Inflammatory macrophage treated with lipopolysaccharide for 1 hour (primary cell): Measurements from ENCODE around the gene KCNK17.
"Not testable (repeated sequence)": the region's sequence is repeated elsewhere in the genome, so short reads cannot be mapped to it uniquely, and the experiment has no call there.

Experiments used
- DNase-seq, 2 donors: peaks; one replicate each; pipeline ENCODE4 v3.0.0-alpha.2; 2020 to 2022

The KCNK17 gene

DNA sequence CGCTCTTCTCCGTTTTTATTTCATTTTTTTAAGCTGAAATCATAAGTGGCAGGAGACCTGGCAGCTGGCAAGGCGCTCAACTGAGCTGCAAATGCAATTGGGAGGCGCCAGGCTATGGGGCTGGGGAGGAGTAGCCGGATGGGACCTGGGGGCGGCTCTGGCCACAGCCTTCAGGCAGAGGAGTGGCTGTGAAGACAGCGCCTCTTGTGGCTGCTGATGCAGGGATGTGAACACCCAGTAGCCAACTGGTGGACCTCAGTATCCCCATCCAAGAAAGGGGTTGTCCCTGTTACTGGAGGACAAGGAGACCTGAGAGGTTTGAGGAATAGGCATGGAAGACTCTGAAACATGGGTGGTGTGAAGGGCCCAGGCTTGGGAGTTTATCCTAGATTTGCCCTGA is 12.6 kb downstream of the KCNK17 start:
- DNase-seq: no peak

DNA sequence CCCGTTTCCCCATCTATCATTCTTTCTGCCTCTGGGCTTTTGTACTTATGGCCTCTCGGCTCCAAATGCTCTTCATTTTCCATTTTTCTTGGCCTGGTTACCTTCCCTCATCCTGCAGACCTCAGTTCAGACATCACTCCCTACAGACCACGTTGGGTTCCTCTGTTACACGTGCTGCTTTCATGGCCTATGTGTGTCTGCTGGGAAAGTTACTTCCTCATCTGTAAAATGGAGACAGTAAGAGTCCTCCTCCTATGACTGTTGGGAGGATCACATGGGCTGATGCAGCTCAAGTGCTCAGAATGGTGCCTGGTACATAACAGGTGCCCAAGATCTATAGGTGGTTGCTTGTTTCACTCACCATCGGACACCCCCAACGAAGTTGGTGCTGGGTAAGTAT is 13.5 kb downstream of the KCNK17 start:
- DNase-seq: peak in 1 of 2 donors; percentile 36

DNA sequence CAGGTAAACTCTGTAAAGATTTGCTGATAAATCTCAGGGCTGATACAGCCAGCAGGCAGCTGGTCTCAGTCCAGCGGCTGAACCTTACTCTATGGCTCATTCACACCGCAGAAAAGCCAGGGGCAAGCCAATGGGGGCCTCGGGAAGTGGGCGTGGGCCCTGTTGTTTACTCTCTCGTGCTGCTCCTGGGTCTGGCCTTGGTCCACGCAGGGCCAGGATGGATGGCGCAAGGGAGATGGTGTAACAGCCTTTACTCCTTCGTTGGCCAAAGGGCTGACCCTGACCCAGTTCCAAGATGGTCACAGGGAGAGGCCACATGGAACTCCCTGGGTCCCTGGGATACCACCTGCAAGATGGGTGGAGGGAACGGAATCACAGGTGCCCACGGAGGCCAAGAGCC is 16.2 kb downstream of the KCNK17 start:
- no peak for DNase-seq

DNA sequence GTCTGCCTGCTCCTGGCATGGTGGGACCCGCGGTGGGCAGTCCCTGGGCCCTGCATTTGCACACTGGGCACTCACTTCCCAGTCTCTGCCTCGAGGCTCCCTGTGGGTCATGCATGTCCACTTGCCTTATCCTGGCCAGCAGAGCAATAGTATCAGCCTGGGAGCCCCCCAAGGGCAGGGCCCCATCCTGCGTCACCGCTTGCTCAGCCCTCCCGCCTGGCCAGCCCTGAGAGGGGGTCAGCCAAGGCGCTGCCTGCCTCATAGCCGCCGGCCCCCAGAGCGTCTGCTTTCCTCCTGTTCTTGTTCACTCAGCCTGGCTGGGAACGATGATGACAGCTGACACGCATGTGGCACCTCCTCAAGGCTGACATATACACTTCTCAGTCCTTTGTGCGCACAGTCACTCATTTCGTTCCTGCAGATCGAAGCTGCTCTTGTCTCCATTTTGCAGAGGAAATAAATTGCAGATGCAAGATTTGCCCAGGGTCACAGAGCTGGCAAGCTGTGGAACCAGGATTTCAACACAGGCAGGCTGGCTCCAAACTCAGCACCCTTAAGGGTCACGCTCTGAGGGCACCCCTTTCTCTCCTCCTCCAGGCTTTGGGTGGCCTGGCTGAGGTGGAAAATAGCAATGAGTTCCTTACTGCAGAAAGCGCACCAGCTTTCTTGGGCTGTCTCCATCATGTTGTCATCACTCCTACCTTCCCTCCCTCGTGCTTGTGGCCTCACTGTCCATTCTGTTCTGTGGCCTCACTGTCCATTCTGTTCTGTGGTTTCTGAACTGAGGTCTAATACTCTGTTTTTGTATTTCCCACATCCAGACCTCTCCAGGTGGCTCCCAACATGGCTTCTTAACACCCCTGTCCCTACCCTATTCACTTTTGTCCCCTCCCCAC is 17.2 kb downstream of the KCNK17 start:
- no peak for DNase-seq

DNA sequence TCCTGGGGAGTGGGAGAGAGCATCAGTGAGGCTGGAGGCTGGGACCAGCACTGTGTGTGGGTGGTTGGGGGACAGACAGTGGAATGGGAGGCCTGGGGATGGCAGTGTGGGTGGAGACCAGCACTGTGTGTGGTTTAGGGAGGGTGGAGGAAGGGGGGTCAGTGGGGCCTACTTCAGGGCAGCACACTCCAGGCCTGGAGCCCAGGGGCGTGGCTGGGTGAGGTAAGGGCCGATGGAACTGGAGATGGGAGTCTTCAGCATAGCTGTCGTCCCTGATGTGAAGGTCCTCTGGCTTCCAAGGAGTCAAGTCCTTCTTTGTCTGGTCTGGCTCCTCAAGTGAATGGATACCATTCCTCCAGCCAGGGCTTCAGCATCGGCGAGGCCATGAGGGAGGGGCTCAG is 18.6 kb downstream of the KCNK17 start:
- no peak for DNase-seq

DNA sequence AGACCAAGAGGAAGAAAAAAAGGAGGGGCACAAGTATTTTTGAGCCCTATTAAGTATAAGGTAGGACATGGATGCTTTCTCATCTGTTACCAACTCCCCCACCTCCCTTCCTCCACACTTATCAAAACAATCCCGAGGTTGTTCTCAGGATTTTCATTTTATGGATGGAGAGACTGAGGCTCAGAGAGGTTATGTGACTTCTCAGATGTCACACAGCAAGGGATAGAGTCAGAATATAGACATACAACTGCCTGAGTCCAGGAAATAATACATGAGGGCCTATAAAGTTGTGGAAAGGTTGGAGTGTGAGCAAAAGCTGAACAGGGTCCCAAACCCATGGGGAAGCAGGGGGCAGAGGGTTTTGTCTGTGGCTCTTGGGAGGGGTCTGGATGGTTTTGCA is 19.3 kb downstream of the KCNK17 start:
- DNase-seq: no peak

DNA sequence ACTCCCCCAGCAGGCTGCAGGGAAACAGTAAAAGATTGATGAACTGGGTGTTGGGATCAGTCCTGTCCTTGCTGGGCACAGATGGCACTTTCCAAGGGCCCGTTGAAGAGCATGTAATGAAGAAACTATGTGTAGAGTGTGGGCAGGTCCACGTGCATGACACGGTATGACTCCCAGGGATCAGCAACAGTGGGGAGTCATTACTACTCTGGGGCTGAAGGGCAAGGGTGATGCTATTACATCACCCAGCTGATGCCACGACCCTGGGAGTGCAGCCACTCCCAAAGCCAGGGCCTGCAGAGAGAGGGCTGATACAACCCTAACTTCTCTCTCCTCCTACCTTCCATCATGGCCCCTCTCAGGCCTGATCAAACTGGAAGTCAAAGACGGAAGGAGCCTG is 20.1 kb downstream of the KCNK17 start:
- DNase-seq: peak in 1 of 2 donors; percentile 17

DNA sequence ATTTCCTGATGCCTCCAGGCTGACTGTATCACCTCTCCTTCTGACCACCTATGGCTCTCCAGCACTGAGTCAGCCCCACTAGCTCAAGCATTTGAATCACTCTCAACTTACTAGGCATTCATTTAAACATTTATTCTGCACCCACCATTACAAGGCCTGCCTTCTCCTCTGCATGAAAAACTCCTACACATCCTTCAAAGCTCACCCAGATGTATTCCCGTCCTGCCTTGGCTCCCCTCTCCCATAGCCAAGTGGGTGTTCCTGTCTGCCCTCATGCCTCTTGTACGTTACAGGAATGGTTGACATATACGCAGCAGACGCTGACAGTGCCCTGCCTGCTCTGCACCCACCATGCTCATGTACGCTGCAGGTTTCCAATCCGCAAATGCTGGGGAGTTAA is 21.6 kb downstream of the KCNK17 start:
- no peak for DNase-seq

DNA sequence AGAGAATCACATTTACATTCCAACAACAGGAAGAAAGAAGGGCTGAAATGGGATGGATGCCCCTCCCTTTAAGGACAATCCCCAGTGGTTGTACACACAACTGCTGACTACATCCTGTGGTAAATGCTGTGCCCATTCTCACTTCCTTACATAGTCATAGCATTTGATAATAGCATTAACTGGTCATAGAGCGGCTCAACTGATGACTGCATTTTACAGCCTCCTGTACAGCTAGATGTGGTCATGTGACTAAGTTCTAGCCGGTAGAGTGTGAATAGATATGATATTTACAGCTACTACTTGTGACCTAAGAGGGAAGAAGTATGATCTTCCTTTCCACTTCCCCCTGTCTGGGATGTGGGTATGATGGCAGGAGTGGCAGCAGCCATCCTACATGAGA is 24.7 kb downstream of the KCNK17 start:
- DNase-seq: peak; percentile 43 to 52

DNA sequence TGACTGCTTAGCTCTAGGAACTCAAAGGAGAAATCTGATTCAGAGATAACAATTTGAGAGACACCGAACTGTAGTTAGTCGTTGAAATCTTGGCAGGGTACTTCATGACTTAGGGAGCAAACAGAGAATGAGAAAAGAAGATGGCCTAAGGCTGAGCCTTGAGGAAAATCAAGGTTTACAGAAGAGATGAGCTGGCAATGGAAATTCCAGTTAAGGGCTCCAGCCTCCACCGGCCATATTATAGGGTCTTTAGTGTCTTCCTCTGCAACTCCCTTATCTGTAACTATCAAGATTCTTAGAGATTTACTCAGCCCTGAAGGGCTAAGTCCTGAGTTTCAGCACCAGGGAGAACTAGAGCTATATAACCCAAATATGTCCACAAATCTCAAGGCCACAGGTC is 26.6 kb downstream of the KCNK17 start:
- DNase-seq: no peak

DNA sequence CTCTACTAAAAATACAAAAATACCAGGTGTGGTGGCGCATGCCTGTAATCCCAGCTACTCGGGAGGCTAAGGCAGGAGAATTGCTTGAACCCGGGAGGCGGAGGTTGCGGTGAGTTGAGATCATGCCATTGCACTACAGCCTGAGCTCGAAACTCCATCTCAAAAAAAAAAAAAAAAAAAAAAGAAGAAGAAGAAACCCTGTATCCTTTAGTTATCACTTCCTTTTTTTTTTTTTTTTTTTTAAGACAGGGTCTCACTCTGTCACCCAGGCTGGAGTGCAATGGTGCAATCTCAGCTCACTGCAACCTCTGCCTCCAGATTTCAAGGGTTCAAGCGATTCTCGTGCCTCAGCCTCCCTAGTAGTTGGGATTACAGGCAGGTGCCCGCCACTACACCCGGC is 27.6 kb downstream of the KCNK17 start:
- not testable (repeated sequence) for DNase-seq

DNA sequence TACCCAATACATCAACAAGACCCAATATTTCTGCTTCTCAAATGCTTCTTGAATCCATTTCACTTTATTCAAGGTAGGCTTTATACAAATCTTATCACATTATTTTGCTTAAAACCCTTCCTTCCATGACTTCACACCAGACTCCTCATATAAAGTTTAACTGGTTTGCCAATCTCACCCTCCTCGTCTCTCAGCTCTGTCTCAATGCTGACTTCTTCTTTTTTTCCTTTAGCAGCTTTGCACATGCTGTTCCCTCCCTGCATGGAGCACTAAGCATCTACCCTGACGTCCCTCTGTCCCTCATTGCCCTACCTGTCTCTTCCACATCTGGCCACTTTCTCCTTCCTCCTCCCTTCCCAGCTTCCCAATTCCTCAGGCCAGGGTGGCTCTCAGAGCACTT is 31.4 kb downstream of the KCNK17 start:
- DNase-seq: peak in 1 of 2 donors; percentile 39

DNA sequence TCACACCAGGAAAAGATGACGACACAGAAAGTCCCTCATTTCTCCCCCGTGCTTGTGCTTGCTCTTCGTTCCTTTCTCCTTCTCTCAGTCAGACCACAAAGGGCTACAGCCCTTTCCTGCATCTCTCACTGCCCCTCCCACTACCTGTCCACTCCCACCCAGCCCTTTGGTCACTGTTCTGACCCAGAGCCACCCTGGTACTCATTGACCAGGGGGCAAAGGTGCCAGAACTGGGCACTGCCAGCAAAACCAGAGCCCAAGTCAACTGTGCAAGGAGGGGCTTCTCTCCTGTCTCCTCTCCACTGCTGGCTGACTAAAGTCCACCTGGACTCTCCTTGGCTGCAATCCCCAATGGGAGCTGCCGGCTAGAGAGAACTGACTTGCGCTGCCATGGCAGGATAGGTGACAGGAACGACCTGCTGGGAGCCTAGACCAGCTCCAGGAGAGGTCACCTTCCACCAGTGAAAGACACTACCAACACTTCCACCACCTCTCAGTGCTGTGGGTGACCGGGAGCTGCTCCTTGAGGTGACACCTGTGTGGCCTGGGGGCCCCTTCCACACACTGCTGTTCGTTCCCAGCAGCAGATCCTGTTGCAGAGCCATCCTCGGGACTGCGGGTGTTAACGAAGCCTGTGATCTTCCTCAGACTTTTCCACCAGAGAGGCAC is 32.8 kb downstream of the KCNK17 start:
- no peak for DNase-seq

DNA sequence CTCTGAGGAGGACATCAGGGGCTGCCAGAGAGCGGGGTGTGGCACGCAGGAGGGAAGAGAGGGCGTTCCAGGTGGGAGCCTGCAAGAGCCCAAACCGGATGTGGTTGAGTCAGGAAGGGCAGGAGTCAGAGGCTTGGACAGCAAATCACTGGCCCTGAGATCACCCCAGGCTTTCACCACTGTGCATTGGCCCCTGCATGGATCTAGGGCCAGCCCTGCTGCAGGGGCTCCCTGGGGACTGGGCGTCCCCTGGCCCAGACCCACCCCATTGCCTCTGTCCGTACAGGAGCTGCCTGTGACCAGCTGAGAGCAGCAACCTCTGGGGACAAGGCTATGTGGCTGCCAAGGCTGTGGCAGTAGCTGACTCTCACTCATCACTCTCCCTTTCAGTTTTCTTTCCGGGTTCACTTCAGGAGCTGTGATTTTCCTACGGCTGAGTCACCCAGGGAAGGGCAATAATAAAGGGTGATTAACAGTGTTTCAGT is 33.9 kb downstream of the KCNK17 start:
- peak; percentile 57 to 58 for DNase-seq

DNA sequence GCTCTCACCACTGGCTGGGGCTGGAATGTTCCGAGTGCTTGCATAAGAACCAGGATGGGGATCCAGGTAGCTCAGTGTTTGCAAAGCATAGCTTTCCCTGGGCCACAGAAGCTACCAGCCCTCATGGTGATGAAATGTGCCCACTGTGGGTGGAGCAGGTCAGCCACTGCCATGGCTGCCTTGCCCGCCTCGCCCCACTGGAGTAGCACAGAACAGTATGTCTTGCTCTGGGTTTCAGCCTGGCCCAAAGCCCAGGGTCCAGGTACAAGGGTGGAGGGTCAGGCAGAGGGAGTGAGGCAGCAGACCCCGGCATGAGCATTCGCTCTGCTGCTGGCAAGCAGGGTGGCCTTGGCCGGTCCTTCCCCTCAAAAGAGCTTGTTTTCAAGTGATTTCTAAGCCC is 34.7 kb downstream of the KCNK17 start:
- no peak for DNase-seq

DNA sequence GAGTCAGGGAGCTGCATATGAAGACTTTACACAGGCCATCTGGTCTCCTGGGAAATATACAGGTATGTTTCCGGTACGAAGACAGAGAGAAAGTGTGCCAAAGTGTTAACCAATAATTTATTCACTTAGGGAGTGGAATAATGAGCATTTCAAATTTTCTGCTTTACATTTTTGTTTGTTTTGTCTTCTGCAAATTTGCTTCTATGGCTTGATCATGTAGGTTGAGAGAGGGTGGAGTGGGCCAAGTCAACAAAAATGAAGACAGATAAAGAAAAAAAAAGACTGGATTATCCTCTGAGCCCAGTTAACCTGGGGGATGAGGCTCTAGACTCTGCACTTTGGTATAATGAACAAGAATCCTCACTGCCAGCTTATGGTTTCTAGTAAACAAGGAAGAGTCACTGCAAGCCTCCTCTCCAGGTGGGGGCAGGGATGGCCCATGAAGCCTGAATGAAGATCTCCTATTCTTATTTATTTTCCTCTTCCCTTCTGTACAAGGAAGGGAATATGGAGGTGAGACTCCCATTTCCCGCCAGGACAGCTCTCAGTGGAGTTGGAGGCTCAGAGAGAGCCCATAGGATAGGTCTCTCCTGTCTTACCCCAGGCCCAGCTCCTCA is 37.7 kb downstream of the KCNK17 start:
- DNase-seq: no peak

DNA sequence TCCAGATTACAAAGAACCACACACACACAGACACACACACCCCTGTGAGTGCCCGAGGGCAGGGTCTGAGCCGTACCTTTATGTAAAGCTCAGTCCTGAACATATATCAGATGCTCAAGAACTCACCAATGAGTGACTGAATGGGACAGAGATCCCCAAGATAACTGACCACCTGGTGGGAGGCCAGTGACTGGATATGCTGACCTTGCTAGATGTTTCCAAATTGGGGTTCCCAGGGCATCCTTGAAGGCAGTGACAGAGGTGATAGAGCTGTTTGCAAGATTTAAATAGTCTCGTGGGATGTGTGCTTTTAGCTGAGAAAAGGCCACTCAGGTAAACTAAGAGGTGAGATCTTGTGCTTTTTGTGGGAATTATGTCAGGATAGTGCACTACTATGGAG is 39.3 kb downstream of the KCNK17 start:
- no peak for DNase-seq

DNA sequence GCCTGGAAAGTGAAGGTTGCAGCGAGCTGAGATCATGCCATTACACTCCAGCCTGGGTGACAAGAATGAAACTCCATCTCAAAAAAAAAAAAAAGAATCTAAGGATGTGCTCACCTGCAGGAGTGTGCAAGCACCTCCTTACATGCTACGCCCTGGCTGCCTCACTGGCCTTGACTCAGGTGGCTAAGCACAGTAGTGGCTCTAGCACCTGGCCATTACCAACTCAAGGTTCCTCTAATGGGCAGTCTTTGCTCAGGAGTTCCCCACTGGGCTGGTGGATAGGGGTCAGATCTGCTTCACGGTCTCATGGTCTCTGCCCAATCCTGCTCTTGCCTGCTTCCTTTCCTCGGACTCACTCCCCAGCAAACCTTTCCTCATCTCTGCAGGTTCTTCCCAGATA is 39.7 kb downstream of the KCNK17 start:
- no peak for DNase-seq

DNA sequence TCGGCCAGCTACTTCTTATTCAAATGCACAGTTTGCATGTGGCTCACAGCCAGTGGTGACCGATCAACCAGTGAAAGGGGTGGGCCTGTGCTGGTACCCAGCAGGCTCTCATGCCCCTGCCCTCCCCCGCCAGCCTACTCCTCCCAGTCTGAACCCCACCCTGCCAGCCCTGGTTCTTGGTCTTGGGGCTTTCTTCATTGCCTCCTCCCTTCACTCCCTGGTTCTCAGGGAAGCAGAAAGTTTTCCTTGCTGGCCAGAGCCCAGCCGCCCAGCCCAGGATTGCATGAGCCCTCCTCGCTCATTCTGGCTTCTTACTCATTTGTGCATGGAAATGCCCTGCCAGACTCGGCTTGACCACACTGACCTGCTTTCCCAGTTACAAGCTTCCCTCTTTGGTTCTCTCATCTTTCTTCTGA is 40.8 kb downstream of the KCNK17 start:
- no peak for DNase-seq

DNA sequence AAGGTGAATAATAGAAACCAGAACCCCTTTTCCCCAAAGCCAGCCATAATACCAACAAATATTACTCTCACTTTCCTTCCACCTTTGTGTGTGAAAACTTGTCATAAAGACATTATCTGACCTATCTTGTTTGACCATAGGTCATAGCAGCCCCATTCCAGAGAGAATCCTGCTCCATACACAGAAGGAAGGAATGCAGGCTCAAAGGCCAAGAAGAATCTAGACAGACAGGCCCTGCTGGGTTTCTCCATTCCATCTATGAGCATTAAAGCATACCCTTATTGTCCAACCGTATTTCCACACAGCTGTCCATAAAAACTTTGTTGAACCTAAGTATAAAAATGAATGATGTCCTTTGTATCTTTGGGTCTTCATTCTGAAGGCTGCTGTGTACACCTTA is 44.3 kb downstream of the KCNK17 start:
- DNase-seq: no peak

DNA sequence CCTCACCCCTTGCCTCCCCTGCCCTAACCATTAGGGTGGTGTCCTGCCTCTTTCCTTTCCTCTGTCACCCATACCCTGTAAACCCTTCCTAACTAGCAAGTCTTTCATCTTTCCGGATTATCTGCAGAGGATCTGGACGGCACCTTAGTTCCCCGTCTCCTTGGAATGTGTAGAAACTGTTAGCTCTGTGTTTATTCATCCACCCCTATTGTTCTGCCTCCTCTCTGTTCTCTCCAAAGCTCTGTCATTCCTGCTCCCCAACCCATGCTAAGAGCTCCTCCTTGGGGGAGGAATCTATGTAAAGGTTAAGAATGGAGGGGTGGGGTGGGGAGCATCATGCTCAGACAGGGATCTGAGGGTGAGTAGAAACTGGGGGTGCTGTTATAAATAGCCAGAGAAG is 45.5 kb downstream of the KCNK17 start:
- no peak for DNase-seq

DNA sequence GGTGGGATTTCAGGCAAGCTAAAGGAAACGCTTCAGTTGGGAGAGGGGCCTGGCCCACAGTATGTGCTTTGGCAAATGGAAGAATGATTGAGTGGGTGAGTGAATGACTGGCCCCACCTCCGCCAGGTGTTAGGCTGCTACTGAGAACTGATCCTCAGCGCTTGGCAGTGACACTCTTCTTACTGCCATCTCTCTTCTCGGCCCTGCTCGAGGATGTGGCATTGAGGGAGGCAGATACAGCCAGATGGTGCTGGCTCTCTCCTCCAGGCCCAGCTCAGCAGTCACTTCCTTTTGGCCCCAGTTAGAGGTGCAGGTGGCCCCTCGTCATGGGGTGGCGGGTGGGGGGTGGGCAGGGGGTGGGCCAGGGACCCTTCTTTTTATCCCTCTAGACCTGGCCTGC is 46.0 kb downstream of the KCNK17 start:
- DNase-seq: no peak

DNA sequence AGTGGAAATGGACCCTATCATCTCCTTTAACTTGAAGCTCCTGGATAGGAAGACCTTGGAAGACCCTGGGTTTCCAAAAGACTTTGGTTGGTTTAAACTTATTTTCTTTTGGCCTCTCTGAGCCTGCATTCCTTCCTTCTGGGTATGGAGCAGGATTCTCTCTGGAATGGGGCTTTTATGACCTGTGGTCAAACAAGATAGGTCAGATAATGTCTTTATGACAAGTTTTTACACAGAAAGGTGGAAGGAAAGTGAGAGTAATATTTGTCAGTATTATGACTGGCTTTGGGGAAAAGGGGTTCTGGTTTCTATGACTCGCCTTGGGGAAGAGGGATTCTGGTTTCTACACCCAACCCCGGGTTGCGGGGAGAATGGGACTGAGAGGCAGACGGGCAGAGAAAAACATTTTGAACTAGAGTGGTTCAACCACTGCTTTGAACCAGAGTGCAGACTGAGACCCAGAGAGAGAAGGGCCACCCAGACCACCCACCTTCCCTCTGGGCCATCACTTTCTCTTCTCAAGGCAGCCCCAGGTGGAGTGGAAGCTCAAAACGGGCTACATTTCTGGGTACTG is 47.4 kb downstream of the KCNK17 start:
- no peak for DNase-seq

DNA sequence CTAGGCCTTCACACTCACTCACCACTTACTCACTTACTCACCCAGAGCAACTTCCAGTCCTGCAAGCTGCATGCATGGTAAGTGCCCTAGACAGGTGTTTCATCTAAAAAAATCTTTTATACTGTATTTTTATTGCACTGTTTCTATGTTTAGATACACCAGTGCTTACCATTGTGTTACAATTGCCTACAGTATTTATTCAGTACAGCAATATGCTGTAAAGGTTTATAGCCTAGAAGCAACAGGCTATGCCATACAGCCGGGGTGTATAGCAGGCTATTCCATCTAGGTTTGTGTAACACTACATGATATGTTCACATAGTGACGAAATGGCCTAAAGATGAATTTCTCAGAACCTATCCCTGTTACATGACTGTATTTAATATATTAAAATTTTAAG is 47.8 kb downstream of the KCNK17 start:
- no peak for DNase-seq
